ENCODE results near the gene PPFIA2.

DNA sequence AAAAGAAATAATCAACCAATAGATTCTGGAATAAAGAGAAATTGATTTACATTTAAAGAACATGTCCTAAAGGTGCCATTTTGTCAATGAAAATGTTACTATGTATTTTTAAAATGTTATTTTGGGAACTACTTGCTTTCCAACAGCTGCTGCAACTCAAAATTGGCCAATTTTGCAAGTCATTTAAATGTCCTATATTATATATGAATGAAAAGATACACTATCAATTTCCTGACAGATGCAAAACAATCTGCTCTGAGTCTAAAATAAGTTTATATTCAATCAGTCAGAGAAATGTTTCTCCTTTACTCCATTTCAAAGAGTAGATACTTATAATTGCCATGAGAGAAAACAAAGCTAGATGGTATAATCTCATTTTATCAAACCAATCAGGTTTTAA lies 434.1 kb downstream of the PPFIA2 start:
- TF ChIP-seq, protein P1, sequence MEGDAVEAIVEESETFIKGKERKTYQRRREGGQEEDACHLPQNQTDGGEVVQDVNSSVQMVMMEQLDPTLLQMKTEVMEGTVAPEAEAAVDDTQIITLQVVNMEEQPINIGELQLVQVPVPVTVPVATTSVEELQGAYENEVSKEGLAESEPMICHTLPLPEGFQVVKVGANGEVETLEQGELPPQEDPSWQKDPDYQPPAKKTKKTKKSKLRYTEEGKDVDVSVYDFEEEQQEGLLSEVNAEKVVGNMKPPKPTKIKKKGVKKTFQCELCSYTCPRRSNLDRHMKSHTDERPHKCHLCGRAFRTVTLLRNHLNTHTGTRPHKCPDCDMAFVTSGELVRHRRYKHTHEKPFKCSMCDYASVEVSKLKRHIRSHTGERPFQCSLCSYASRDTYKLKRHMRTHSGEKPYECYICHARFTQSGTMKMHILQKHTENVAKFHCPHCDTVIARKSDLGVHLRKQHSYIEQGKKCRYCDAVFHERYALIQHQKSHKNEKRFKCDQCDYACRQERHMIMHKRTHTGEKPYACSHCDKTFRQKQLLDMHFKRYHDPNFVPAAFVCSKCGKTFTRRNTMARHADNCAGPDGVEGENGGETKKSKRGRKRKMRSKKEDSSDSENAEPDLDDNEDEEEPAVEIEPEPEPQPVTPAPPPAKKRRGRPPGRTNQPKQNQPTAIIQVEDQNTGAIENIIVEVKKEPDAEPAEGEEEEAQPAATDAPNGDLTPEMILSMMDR (conservative IDR thresholded peaks at IDR 0.05; ENCODE audit: low read length): no peak
- TF ChIP-seq EZH2phosphoT487 (IDR thresholded peaks at IDR 0.05; ENCODE audit: borderline replicate concordance): no peak

Data from Loucy (cell line).